Fibroblast of skin of right quadriceps (primary cell): ENCODE measurements around the gene CYYR1.

Experiments used
- DNase-seq: peaks from one replicate; pipeline ENCODE4 v3.0.0-alpha.2; 2013

The CYYR1 gene

GRCh38 chr21:26550326-26550725 is 22.8 kb downstream of the CYYR1 start:
- DNase-seq = no peak

DNA sequence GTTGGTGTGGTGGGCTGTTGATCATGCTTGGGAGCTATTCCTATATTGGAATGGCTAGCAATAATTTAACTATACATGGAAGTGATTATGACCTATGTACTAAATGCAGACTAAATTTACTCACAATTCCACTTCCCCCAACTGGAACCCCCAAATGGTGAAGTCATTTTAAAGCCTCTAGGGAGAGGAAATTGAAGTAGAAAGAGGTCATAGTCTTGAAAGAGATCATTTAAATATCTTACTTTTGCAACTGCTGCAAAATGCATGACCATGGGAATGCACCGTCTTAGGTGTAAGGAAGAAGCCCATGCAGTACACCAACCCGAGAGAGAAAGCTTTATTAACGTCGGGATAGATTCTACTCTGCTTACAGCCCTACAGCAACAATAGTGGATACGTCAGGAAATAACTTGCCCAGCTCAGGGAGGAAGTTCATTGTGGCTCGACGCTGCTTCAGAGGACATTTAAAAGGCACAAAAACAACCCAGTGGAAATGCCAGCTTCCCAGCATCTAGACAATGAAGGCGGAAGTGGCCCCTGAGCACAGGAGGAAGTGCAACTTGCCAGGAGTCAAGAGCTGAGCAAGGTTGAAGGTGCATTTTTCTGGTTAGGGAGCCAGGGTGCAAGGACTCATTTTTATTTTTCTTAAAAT is 26.5 kb downstream of the CYYR1 start:
- DNase-seq = no peak

- DNase-seq = peak; percentile 31
These were observed 28.8 kb downstream of the CYYR1 start for GRCh38 chr21:26544201-26544775.

GRCh38 chr21:26540651-26541050 is 32.4 kb downstream of the CYYR1 start:
- no peak for DNase-seq

DNA sequence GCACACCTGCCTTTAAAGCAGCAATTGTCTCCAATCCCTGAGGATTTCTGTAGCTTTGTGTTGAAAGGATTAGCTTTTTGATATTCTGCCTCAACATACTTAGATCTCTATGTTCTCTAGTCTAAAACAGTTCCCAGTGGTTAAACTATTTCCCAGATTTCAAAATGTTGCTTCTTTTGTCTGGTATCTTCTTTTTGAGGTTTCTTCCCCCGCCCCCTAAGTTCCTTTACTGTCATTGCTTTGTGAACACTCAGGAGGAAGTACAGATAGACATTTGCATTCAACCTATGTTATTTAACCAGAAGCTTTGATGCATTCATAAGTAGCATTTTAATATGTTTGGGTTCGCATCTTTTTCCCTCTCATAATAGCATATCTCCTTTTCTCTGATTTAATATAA is 33.5 kb downstream of the CYYR1 start:
- DNase-seq = no peak

- DNase-seq = no peak
These were observed 38.6 kb downstream of the CYYR1 start for GRCh38 chr21:26534517-26534916.

GRCh38 chr21:26532208-26532607 is 40.9 kb downstream of the CYYR1 start:
- no peak for DNase-seq

DNA sequence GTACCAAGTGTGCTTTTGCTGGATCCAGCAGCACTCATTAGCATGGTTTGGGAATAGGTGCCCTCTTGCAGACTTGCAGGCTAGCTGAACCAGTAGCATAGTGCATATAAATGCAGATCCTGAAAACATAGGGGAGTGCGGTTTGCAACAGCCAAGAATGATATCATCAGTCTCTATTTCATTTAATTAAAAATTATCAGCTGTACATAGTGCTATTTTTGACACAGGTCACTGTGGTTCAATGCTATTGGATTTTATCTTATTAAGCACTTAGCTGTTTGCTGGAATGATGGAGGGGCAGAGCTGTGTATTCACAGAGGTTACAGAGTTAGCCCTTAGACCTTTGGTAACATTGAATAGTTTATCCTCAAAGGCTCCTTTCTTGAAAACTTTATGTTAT is 43.6 kb downstream of the CYYR1 start:
- DNase-seq = no peak

DNA sequence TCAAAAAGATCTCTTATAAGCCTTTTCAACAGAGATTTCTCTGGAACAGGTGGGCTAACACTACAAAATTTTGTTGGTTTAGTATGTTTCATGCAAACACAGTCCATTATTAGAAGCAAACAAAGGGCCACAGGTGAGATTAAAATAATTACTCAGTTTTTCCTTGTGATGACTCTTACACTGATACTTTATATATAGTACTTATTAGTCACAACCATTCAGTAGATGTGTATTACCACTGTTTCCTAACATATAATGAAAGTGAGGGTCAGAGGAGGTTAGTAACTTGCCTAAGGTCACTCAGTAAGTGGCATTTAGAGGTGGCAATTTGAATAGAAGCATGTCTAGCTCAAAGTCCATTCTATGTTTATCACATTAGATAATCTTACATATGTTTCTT is 44.2 kb downstream of the CYYR1 start:
- DNase-seq = no peak

- no peak for DNase-seq
These were observed 50.4 kb downstream of the CYYR1 start for GRCh38 chr21:26522704-26523103.

DNA sequence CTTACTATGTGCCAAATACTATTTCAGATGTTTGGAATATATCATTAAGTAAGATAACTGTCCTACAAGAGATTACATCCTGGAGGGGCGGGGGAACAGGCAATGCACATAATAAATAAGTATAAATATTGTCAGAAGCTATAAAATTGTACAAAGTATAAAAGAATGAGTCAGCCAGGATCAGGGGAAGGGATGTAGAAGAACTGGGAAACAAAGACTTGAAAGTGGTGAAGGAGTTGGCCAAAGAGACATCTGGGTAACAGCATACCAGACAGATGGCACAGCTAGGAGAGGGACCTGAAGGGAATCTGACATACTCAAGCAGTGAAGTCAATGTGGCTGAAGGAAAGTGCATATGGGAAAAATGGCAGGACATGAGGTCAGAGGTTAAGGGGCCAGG is 53.9 kb downstream of the CYYR1 start:
- DNase-seq = no peak

- no peak for DNase-seq
These were observed 57.8 kb downstream of the CYYR1 start for GRCh38 chr21:26515257-26515656.

GRCh38 chr21:26513212-26513611 is 59.9 kb downstream of the CYYR1 start:
- DNase-seq = peak; percentile 58

- no peak for DNase-seq
These were observed 60.4 kb downstream of the CYYR1 start for GRCh38 chr21:26512664-26513063.

DNA sequence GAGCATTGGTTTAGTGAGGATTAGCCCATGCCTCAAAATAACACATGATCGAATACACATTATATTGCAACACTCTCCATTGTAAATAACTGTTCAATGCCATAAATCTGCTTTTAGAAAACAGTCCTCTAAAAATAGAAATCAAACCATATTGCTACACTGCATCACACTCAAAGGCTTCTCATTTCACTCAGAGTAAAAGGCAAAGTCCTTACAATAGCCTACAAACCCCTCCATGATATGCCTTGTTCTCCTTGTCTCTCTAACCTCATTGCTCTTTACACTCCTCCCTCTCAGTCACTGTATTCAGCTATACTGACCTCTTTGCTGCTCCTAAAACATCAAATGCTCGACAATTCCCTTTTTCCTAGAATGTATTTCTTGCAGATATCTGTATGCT is 64.2 kb downstream of the CYYR1 start:
- no peak for DNase-seq

GRCh38 chr21:26506956-26507355 is 66.1 kb downstream of the CYYR1 start:
- DNase-seq = peak; percentile 72

DNA sequence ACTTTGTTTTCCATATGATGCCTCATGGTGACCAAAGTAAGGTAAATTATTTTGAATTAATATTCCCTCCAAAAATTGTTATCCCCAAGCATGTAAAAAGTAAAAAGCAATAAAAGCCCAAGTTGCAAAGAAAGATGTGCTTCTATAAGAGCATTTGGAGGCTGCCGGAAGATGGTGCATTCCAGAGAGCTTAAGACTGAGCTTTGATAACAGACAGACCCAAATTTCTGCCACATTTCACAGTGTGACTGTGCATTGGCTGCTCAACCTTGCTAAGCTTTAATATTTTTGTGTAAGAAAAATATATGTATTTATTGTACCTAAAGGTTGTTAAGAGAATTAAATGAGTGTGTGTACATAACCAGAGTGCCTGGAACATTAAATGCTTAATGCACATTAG is 67.9 kb downstream of the CYYR1 start:
- DNase-seq = no peak

DNA sequence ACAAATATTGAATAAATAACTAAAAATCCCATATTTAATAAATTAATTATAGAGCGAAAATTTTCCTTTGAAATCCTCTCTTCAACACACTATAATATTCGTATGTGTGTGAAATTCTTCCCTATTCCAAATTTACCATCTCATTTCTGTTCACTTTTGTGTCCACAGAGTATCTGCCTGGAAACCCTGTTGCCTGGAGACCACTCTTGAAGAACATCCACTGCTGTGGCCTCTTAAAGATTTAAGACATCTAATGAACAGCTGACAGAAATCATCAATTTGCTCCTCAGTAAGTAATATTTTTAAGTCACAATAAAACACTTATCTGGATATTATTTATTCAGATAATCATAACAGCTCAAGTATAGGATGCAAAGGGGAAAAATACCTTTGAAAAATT is 69.7 kb downstream of the CYYR1 start:
- no peak for DNase-seq

DNA sequence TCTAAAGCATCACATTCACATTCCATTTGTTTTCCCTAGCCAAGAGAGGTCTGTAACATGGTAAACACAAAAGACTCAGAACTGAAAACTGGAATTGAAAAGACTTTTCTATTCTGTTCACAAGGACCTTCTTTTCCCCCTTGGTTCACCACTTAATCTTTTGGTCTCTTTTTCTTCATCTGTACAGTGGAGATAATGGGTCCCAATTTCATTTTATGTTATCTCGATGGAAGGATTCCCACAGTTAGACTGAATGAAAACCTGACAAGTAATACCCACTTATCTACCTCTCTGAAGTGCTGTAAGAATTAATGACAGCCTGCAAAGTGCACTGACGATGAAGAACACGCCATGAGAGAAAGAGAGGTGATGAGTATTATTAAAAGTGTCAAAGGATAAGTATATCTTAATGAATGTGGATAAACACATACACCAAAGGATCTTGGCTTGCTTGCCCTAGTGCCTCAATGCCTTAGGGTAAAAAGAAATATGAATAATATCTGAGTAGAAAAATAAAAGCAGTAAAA is 71.5 kb downstream of the CYYR1 start:
- DNase-seq = no peak

- no peak for DNase-seq
These were observed 73.6 kb downstream of the CYYR1 start for GRCh38 chr21:26499495-26499894.

- DNase-seq = no peak
These were observed 77.7 kb downstream of the CYYR1 start for GRCh38 chr21:26495283-26495849.

- DNase-seq = no peak
These were observed 81.4 kb downstream of the CYYR1 start for GRCh38 chr21:26491663-26492062.

DNA sequence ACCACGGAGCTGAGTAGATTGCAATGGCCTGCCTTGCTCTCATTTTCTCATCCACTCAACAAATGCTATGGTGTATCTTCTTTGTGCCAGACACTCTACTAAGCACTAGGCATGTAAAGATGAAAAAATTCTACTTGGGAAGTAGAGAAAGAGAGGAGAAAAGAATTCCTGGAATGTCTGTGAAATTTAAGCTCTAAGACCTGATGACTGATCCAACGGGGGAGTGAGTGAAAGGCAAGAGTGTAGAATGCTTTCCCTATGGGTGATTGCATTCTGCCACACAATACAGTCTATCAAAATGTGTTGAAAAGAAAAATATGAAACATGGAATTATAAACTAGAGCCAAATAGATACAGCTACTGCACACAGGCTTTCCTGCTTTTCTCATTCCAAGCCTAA is 82.3 kb downstream of the CYYR1 start:
- peak; percentile 79 for DNase-seq

DNA sequence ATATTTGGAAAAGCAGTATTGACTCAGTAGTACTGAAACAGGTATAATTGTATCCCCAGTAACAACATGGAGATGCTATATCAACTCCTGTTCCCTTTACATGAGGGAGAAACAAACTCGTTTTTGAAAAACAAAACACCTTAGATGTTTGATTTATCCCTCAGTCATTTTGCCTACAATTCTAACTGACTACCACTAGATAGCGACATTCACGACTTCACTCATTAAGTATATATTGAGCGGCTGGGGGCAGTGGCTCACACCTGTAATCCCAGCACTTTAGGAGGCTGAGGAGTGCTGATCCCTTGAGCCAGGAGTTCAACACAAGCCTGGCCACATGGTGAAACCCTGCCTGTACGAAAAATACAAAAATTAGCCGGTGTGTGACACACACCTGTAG is 83.3 kb downstream of the CYYR1 start:
- DNase-seq = no peak
